Cardiac muscle cell (in vitro differentiated cells and primary cell): Measurements from ENCODE around the gene PDE6C. TPM values are rescaled to one million over a fixed set of nuclear protein-coding genes. Genes with fewer than 3 reads are reported as not detected.

ENCODE experiments used
- DNase-seq, 2 donors: peaks; one replicate each; pipeline versions ENCODE4 v3.0.0 to v3.0.0-alpha.2; 2010 to 2017; ENCODE audit warnings: low read depth in 1 of 2, low spot score in 1 of 2
- H3K27ac ChIP-seq: fragments of 200-600 bp; sonication (generic); 2 replicates; pipeline ENCODE4 v1.5.1; 2016
- H3K27me3 ChIP-seq: fragments of 200-600 bp; sonication (generic); 2 replicates; pipeline ENCODE4 v1.6.0; 2016; ENCODE audit warnings: control low read depth
- H3K36me3 ChIP-seq: fragments of 200-600 bp; sonication (generic); 2 replicates; pipeline ENCODE4 v1.5.1; 2016; ENCODE audit warnings: control low read depth
- H3K4me1 ChIP-seq: fragments of 200-600 bp; sonication (generic); 2 replicates; pipeline ENCODE4 v1.8.1; 2017; ENCODE audit warnings: low read depth, mild to moderate bottlenecking, mixed run types
- H3K4me3 ChIP-seq: fragments of 200-600 bp; sonication (generic); 2 replicates; pipeline ENCODE4 v1.5.1; 2016; ENCODE audit warnings: mild to moderate bottlenecking
- H3K9me3 ChIP-seq: fragments of 200-600 bp; sonication (generic); 2 replicates; pipeline ENCODE4 v1.5.1; 2017; ENCODE audit warnings: low read depth, mild to moderate bottlenecking, control low read depth
- polyA plus RNA-seq: library from polyadenylated mRNA; unstranded; fragments of >200 nt; fragmentation: Nextera tagmentation; extraction: Ambion mirVana; gene quantifications from 2 replicates; pipeline ENCODE4 v1.2.1, GENCODE V29; 2016
- total RNA-seq: library from RNA; depleted of rRNA; stranded (reverse); fragments of >200 nt; gene quantifications from 2 replicates; pipeline ENCODE4 v1.2.3, GENCODE V29; 2016
- TF ChIP-seq, protein P1 (sequence below): IDR thresholded peaks from 2 replicates; pipeline ENCODE4 v1.5.1; 2012; ENCODE audit warnings: low read depth, mild to moderate bottlenecking, low read length

PDE6C gene
- total and polyA plus RNA-seq, 2 experiments from 2014 or later = 0.12 TPM; not detected in 1

DNA sequence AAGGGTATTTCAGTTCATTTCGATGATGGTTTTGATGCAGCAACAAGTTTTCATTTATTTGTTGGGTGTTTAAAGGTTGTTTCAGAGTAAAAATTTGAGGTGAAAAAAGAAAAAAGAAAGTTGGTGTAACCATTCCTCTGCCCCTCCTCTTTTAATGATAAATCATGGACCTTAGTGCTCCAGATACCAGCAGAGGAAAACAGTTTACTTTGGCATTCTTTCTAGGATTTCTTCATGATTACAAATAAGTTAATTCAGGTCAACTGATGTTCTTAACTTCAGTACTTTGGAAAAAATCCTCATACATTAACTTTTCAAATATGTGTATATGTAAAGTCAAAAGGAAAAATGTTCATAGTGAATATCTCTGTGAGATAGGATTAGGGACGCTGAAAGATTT is 9.3 kb upstream of the PDE6C start:
- peaks cover 76% of the 10 kb centered on the region for H3K27me3 ChIP-seq

DNA sequence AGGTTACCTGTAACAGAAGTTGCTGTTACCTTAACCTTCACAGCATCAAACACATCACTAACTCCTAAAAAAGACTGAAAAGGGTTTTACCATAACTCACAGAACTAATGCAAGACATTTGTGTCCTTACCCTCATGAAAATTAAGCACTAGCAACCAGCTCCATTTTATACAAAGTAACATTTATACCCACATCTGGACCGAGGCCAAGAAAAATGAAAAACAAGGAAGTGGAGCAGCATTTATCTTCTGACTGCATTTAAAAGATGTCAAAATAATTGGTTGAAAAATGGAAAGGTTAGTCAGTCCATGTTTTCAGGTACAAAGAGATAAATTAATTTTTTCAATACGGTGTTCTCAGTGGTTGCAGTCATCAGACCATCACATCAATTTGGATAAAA is 8.2 kb upstream of the PDE6C start:
- no peak for DNase-seq
- TF ChIP-seq, protein P1, sequence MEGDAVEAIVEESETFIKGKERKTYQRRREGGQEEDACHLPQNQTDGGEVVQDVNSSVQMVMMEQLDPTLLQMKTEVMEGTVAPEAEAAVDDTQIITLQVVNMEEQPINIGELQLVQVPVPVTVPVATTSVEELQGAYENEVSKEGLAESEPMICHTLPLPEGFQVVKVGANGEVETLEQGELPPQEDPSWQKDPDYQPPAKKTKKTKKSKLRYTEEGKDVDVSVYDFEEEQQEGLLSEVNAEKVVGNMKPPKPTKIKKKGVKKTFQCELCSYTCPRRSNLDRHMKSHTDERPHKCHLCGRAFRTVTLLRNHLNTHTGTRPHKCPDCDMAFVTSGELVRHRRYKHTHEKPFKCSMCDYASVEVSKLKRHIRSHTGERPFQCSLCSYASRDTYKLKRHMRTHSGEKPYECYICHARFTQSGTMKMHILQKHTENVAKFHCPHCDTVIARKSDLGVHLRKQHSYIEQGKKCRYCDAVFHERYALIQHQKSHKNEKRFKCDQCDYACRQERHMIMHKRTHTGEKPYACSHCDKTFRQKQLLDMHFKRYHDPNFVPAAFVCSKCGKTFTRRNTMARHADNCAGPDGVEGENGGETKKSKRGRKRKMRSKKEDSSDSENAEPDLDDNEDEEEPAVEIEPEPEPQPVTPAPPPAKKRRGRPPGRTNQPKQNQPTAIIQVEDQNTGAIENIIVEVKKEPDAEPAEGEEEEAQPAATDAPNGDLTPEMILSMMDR = no peak
- H3K4me1 ChIP-seq = no peaks in the 10 kb centered on the region
- peaks cover 67% of the 10 kb centered on the region for H3K27me3 ChIP-seq
- no peaks in the 10 kb centered on the region for H3K36me3 ChIP-seq
- H3K4me3 ChIP-seq = no peak overlapping the region
- no peak overlapping the region for H3K27ac ChIP-seq
- no peaks in the 10 kb centered on the region for H3K9me3 ChIP-seq

More for the DNA sequence above, 9.3 kb upstream of the PDE6C start:
- no peak overlapping the region for H3K27ac ChIP-seq
- no peak for DNase-seq
- TF ChIP-seq, protein P1 = no peak
- H3K4me1 ChIP-seq = no peaks in the 10 kb centered on the region
- no peaks in the 10 kb centered on the region for H3K36me3 ChIP-seq
- H3K4me3 ChIP-seq = no peak overlapping the region
- no peaks in the 10 kb centered on the region for H3K9me3 ChIP-seq

DNA sequence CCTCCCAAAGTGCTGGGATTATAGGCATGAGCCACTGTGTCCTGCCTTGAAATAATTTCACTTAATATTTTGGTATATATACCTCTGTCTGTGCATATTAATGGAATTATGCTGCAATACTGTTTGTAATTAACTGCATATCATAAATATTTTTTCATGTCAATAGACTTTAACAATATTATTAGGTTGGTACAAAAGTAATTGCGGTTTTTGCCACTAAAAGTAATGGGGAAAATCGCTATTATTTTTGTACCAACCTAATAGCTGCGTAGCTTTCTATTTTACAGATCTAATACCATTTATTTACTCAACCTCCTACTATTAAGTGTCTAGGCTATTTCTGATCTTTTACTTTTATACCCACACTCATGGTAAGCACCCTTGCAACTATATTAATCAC is 3.9 kb upstream of the PDE6C start:
- no peaks in the 10 kb centered on the region for H3K9me3 ChIP-seq
- peaks cover 24% of the 10 kb centered on the region for H3K27me3 ChIP-seq
- no peaks in the 10 kb centered on the region for H3K36me3 ChIP-seq
- no peaks in the 10 kb centered on the region for H3K4me1 ChIP-seq
- no peak for DNase-seq
- no peak overlapping the region for H3K27ac ChIP-seq
- TF ChIP-seq, protein P1 = no peak
- no peak overlapping the region for H3K4me3 ChIP-seq

DNA sequence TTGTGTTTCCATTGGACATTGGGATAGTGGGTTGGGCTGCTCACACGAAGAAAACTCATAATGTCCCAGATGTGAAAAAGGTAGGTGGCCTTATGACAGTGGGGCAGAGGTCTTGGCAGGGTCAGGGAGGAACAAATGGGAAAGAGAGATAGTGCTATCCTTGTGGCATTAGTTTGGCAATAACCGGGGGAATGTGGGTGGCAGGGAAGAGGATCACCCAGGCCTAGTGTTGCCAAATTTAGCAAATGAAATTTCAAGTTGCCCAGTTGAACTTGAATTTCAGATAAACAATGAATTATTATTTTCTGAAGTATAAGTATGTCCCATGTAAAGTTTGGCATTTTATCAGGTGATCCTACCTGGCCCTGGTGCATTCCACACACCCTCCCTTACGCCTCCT is 789 bp downstream of the PDE6C start:
- Histone ChIP-seq H3K27ac (no peak overlapping the region), H3K4me3 (no peak overlapping the region), H3K4me1 (no peaks in the 10 kb centered on the region), H3K36me3 (no peaks in the 10 kb centered on the region), H3K27me3 (no peaks in the 10 kb centered on the region), H3K9me3 (no peaks in the 10 kb centered on the region)
- no peak for DNase-seq
- TF ChIP-seq, protein P1 = no peak

DNA sequence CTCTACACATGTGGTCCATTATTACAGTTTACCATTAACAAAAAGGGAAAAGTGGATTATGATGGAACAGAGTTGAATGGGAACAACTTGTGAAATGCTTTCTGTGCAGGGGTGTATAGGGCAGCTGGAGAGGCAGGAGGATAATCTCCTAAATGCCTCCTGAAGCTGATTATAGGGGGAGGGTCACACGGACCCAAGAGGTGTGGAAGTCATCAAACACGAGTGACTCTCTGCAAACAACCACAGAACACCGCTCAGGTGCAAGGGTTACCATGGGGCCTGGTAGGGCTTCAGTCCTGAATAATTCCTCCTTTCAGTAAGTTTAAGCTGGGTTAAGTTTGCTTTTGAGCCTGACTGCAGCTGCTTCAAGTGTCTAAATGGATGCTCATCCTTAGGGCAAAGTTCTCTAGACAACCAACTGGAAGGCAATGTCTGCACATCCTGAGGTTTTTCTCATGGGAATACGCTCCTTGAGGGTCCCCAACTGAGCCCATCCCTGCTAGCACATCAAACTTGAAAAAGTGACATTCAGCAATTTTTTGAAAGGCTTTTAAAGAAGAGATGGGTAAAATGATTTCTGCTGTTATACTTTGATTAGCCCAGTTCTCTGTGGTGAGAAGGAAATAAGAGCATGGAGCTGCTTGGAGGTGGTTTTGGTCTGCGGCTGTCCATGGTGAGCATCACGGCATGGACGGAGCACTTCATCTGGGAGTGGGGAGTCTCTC is 1.9 kb downstream of the PDE6C start:
- no peak overlapping the region for H3K4me3 ChIP-seq
- no peaks in the 10 kb centered on the region for H3K27me3 ChIP-seq
- H3K27ac ChIP-seq = no peak overlapping the region
- H3K4me1 ChIP-seq = no peaks in the 10 kb centered on the region
- TF ChIP-seq, protein P1 = no peak
- DNase-seq = no peak
- H3K9me3 ChIP-seq = no peaks in the 10 kb centered on the region
- H3K36me3 ChIP-seq = no peaks in the 10 kb centered on the region
